NCI-H1694 treated with DMSO at 0.1 percent for 48 hours (cell line): ENCODE data around the gene ZNF280C.
"Not testable (repeated sequence)": the region's sequence is repeated elsewhere in the genome, so short reads cannot be mapped to it uniquely, and the experiment has no call there.

Experiments
- DNase-seq: peaks from one replicate; lab custom pipeline; 2025; lab: John Stamatoyannopoulos, UW

The ZNF280C gene

DNA sequence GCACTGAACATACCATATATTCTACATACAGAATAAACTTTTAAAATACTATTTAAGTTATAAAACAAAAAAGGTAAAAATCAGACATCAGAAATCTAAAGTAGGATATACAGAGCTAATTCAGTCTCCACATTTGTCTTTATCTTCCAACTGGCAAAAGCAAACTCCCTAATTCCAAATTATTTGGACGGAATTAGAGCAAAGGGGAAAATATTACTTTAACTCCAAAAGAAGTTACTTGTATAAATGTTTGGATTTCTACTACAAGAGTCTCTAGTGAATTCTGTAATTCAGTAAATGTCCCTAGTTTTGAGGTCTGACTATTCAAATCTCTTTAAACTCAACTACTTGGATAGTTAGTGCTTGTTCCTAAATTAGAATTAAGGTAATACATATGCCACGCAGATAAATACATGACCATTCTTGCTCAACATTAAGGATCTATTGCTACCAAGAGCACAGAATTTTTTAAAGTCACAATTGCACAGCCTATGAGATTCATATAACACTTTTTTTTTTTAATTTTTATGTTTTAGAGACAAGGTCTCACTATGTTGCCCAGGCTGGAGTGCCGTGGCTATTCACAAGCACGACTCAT lies 7.3 kb downstream of the ZNF280C start:
- DNase-seq: no peak

DNA sequence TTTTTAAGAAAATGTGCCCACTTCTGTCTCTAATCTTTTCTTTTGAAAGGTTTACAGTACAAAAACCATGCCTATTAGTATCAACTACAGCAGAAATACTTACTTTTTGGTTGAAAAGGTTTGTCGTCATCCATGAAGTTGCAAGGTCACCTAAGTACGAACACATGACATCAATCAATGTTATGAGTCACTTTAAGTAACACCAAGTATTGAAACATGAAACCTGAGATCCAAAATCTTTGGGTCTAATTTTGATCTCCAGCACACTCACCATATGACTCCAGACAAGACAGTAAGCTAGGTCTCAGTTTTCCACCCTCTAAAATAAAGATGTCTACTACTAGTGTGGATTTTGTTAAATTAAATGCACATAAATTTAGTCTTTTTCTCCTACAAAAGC lies 8.4 kb downstream of the ZNF280C start:
- DNase-seq: no peak

DNA sequence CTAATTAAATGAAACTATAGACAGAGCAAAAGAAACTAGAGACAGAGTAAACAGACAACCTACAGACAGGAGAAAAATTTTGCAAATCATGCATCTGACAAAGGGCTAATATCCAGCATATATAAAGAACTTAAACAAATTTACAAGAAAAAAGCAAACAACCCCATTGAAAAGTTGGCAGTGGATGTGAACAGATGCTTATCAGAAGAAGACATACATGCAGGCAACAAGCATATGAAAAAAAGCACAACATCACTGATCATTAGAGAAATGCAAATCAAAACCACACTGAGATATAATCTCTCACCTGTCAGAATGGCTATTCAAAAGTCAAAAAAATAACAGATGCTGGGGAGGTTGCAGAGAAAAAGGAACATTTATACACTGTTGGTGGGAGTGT lies 14.8 kb downstream of the ZNF280C start:
- no peak for DNase-seq

DNA sequence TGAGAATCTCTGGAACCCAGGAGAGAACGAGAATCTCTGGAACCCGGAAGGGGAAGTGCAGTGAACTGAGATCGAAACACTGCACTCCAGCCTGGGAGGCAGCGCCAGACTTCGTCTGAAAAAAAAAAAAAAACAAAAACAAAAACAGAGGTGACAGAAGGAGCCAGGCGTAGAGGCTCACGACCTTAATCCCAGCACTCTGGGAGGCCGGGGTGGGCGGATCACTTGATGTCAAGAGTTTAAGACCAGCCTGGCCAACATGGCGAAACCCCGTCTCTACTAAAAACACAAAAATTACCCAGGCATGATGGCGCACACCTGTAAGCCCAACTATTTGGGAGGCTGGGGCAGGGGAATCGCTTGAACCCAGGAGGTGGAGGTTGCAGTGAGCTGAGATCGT lies 17.0 kb downstream of the ZNF280C start:
- no peak for DNase-seq

DNA sequence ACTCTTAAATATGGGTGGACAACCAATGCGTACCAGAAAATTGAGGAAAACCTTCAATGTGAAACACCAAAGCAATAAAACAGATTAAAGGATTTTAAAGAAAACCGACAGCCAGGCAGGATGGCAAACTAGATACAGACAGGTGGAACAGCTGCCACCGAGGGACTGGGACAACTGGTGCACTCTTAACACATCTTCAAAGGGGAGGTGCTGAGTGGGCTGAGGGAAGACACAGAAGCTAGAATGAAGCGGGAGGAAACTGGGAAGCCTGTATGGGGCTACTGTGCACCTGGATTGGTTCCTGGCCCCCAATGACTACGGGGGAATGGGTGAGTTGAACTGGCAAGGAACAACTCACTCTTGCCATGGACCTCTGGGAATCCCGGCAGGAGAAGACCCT lies 20.7 kb downstream of the ZNF280C start:
- no peak for DNase-seq

DNA sequence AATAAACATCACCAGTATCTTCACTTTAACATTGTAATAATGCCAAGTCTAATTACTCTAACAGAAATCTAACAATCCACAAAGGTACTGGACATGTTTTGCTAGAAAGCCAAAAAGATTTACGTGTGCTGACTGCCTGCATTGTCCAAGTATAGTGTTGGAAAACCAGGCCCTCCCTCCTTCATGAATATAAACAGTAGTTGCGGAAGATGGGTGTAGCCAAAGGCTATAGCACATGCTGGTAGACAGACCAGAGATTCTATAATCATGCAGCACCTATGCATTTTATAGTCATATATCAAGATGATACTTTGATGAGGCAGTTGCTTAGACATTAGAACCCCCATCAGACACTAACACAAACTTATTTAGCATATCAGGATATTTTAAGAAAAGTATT lies 22.6 kb downstream of the ZNF280C start:
- DNase-seq: no peak

DNA sequence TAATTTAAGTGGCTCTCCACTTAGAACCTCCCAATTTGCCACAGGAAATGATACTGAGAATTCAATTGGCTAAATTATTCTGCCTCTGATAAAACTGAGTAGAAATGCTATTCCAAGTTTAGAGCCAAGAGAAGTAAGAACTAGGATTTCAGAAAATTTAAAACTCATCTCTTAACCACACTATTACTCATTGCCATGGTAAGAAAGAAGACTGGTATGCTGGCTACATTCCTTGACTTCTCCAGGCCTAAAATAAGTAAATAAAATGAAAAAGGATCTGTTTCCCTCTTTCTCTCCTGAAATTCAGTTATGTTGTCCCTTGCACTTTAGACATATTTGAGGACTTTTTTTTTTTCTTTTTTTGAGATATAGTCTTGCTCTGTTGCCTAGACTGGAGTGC lies 23.3 kb downstream of the ZNF280C start:
- DNase-seq: no peak

DNA sequence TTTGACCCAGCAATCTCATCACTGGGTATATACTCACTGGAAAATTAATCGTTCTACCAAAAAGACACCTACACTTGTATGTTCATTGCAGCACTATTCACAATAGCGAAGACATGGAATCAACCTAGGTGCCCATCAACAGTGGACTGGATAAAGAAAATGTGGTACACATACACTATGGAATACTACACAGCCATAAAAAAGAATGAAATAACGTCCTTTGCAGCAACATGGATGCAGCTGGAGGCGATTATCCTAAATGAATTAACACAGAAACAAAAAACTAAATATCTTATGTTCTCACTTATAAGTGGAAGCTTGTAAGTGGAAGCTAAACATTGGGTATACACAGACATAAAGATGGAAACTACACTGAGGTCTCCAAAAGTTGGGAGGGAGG lies 37.5 kb downstream of the ZNF280C start:
- DNase-seq: not testable (repeated sequence)

DNA sequence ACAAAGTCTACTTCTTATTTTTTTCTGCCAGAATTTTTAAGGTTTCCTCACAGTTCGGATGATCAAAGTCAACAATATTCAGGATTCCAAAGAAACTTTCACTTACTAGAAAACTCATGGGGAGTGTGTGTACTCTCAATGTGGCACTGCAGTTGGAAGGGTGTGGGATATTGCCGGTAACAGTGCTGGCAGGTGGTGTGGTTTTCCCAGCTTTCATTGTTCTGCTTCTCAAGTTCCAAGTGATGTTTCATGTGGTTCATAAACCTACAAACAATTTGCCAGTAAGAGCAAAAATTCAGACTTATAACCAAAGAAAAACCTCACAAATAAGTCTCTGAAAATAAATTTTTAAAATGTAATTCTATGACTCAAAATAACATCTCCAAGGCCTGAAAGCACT lies 39.8 kb downstream of the ZNF280C start:
- DNase-seq: no peak

DNA sequence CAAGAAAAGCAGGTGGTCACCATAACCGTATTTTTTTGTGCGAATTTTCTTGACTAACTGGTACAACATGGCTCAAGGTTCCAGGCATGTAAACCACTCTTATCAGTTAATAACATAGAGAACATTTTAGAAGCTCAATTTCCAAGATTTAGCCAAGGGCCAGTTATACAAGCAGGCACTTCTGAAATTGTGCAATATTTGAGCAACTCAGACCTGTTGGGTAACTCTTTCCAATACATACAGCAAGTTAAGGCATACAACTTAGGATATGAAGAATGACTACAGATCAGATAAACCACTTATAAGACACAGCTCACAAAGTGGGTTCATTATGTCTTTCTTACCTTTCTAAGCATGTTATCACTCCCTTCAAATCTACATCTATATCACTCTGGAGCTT lies 43.9 kb downstream of the ZNF280C start:
- no peak for DNase-seq

DNA sequence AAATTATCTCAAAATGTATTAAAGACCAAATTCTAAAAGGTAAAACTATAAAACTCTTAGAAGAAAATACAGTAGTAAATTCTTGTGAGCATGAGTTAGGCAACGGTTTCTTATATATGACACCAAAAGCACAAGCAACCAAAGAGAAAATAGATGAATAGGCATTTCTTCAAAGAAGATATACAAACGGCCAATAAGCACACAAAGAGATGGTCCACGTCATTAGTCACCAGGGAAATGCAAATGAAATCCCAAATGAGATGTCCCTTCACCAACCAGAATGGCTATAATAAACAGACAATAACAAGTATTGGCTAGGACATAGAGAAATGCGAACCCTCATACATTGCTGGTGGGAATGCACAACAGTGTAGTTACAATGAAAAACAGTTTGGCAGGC lies 52.4 kb downstream of the ZNF280C start:
- no peak for DNase-seq

DNA sequence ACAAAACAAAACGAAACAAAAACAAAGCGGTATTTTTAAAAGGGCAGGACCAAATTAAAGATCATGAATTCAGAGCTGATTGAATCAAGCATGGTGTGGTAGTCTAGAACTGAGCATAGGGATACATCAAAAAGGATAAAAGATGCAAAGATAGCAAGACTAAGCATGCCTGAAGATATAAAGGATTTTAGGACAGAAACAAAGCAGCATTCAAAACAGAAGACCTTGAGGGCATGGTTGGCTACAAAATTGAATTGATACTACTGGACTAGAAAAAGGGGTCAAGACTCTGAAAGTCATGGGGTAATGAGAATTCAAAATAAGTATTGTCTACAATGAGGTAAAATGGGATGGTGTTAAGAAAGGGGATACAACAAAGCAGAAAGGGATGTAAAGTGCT lies 55.3 kb downstream of the ZNF280C start:
- no peak for DNase-seq

DNA sequence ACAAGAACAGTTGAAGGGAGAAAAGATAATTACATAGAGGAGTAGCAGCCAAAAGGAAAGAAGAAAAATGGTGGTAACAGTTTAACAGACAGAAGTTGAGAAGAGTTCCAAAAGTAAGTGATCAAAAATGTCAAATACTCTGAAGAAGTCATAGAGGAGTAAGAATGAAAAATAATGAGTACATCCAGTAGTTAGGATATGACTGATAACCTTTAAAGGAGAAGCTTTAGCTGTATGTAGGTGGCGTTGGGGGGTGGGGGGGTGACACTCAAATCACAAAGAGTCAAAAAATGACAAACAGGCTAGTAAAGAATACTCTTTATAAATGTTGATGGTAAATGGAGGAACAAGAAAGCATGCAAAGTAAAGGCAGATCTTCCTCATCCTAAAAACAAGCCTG lies 56.3 kb downstream of the ZNF280C start:
- no peak for DNase-seq

DNA sequence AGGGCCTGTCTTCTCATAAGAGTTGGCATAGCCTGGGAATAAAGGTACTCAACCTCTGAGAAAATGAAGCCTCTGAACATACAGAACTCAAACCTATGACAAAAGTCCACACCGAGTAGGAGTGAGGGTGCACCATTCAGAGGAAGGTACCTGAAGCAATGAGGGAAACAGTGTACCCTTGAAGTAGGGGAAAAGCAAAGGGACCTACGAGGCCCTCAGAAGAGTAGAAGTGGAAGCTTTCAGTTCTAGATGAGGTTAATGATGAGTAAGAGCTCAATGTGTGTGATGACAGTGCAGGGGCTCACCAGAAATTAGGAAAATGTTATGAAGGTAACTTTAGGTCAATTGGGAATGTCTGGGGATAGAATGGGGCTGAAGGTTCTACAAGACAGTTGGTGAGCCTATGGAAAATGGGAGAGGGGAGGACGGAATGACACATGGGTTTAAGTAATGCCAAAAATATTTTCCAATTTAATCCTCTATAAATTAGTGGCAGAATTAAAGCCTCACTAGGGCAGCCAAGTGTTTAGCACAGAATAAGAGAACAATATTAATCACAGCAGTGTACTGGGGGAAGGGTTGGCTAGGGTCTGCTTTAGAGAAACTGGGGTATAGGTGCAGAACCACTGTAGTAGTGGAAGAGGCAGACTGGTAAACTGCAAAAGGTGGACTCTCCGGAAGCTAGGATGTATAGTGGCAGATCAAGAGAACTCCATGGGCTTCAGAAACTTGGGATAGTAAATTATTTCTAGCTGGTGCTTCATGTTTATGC lies 57.1 kb downstream of the ZNF280C start:
- DNase-seq: no peak

DNA sequence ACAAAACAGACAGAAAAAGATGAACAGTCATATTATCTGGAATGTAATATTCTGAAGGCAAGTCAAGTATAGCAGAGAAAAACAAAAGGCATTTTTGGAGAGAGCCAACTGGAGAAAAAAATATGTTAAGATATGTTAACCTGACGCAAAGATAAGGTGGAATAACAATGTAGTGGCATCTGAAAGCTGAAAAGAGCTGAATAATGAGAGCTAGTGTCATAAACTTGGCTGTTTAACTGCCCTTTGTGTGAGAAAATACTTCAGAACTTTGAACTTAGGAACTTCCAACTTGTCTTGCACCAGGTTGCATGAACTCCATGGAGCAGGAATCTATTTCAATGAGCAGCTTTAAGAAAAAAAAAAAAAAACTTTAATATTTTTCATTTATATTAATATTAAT lies 64.1 kb downstream of the ZNF280C start:
- no peak for DNase-seq

DNA sequence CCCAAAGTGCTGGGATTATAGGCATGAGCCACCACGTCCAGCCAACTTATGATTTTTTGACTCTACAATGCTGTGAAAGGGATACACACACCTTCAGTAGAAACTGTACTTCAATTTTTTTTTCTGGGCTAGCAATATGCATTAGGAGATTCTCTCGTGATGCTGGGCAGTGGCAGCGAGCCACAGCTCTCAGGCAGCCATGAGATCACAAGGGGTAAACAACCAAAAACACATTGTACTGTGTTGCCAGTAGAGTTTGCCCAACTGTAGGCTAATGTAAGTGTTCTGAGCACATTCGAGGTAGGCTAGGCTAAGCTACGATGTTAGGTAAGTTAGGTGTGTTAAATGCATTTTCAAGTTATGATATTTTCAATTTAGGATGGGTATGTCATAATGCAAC lies 71.2 kb downstream of the ZNF280C start:
- DNase-seq: no peak

DNA sequence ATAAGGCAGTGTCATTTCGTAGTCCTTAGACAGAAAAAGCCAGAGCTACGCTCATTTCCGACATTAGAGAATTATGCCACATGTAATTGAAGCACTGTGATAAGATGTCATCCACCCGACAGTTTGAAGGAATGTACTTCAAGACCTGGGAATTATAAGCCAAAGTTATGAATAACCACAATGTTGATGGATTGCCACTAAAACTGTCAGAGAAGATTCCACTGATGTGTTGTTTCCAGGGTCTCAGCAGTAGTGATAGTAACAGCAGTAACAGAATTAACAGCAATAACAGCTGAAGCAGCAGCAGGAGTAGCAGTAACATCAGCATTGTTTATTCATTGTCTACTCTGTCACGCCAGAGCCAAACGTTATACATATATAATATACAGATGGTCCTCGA lies 72.2 kb downstream of the ZNF280C start:
- DNase-seq: no peak

DNA sequence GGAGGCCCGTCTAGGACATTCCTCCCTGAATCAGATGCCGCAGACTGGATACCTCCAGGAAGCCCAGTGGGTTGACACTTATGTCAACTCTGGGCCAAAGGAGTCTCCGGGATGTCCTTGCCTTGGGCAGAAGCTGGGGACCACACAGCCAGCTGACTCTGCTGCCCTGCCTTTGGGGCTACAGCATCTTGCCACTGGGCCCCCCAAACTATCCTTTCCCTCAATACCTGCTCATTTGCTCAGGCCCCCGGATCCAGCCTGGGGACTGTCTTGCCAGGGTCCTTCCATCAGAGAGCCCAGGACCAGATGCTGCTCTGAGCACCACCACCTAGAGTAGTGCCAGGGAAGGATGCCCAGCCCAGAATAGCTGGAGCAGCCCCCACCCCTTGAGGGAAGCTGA lies 77.9 kb downstream of the ZNF280C start:
- no peak for DNase-seq

DNA sequence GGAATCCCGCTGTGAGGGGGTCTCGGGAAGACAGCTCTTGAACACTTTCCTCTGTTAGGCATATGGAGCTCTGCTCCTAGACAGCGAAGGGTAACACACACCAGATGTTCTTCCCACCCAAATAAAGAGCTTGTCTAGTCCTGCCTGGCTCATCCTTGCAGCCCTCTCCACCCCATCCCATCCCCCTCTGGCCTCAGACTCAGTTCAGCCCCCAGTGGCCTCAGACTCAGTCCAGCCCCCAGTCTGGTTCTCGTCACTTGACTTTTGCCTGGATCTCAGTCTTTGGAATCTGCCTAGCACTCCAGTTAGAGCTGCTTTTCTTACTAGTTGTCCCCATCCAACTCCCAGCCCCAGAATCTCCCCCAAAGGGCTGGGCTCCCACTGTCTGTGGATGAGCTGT lies 82.0 kb downstream of the ZNF280C start:
- peak; percentile 23 for DNase-seq

DNA sequence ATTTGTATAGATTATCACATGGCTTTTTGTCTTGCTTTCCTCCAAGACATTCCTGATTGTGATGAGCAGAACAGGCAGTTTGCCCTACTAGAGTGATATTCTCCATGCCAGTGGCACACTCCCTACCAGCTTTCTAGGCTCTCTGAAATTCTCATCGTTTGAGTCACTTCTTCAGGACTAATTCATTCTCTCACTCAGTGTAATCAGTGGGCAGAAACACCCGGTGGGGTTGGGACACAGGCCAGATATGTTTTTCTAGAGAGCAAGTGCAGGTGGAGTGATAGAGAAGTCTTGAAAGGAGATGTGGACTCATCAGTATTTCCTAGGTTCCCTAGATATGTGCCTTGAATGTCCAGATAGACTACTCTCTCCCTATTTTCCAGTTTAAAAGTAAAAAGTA lies 83.8 kb downstream of the ZNF280C start:
- DNase-seq: no peak

DNA sequence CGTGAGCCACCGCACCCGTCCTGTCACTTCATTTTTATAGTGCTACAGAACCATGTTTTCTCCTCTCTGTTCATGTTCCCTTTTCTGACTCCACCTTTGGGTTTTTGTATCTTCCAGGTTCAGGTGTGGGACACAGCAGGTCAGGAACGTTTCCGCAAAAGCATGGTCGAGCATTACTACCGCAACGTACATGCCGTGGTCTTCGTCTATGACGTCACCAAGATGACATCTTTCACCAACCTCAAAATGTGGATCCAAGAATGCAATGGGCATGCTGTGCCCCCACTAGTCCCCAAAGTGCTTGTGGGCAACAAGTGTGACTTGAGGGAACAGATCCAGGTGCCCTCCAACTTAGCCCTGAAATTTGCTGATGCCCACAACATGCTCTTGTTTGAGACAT lies 84.5 kb downstream of the ZNF280C start:
- no peak for DNase-seq

DNA sequence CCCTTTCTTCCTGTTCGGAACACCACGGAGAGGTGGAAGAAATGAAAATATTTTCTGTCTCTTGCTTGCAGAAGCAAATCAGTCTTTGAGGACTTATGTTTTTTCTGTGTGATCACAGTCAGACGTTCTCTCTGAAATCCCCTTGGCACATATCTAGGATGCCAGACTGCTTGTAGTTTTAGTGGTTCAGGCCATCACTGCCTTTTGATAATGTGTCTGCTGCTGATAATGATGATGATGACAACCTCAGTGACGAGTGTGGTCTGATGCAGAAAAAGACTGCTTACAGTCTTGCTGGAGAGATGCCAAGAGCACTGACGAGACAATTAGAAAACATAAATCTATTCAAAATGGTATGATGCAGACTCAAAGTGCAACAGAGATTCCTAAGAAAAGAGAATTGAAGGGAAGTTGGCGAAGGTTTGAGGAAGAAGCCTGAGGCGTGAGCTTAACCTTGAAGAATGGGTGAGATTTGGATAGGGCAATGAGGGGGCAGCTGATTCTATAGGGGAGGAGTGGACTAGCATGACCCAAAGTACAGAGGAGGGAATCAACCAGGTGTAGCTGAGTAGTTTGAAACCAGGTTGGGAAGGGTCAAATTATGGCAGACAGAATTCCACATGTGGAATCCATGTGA lies 89.0 kb downstream of the ZNF280C start:
- DNase-seq: no peak

DNA sequence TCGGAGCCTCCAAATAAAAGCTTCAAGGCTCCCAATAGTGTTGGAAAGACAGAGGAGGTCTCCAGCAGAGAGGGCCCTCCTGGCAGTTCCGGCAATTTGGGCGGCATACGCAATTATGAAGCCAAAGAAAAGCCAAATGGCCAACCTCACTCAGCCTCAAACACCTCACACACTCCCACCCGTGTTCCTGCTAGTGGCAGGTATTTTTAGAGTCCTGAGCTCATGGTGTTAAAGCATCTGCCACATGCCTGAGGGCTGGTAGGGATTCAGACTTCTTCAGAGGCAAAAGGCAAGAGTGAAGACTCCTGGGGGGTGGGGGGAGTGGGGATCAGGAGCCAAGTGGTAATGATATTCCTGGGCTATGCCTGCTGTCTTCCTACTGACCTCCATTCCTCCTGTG lies 89.5 kb downstream of the ZNF280C start:
- DNase-seq: no peak

DNA sequence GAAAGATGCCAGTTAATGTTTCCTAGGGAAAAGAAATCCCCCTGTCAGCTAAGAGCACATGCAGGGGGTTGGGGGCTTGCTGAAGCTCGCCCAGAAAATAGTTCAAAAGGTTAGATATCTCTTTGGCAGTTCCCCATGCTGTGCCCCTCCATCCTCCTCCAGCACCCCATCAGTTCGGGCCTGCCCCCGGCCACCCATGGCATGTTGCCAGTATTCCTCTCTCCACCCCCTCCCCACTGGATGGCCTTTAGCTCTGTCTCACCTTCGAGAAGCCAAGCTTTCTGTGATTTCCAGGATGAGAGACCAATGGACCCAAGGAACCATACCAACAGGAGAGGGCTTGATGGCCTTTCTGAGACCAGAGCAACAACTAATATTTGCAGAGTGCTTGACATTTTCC lies 91.8 kb downstream of the ZNF280C start:
- DNase-seq: no peak
